Endothelial cell of hepatic sinusoid (primary cell): ENCODE results near the gene BMP5.

ENCODE experiments used
- in situ Hi-C: cut with HindIII; loops from 2 replicates; pipeline ENCODE4 v1.10.0; 2017; ENCODE audit warnings: low sequenced_read_pairs

BMP5 gene

GRCh38 chr6:55729665-55730064 is 145.7 kb downstream of the BMP5 start:
- in situ Hi-C loops: no loop called here

- in situ Hi-C loops: no loop called here
These were observed 149.2 kb downstream of the BMP5 start for GRCh38 chr6:55726144-55726543.

GRCh38 chr6:55714831-55715230 is 160.6 kb downstream of the BMP5 start:
- in situ Hi-C loops: no loop called here

GRCh38 chr6:55713436-55713835 is 162.0 kb downstream of the BMP5 start:
- in situ Hi-C loops: no loop called here

GRCh38 chr6:55708711-55709110 is 166.7 kb downstream of the BMP5 start:
- in situ Hi-C loops: loop anchor here (5.0 kb wide), 1 partner anchor 71 kb away; no protein-coding TSS in a partner anchor

GRCh38 chr6:55705451-55706440 is 169.6 kb downstream of the BMP5 start:
- in situ Hi-C loops: loop anchor here (5.0 kb wide), 1 partner anchor 68 kb away; no protein-coding TSS in a partner anchor

GRCh38 chr6:55704421-55704820 is 171.0 kb downstream of the BMP5 start:
- in situ Hi-C loops: no loop called here
